ENCODE results near the gene EXOC6B. TPM values are rescaled to one million over a fixed set of nuclear protein-coding genes. Genes with fewer than 3 reads are reported as not detected.

Gene EXOC6B
- total RNA-seq, 4 donors from 2014 or later: 15.7 to 58.4 (median 37.9) TPM

DNA sequence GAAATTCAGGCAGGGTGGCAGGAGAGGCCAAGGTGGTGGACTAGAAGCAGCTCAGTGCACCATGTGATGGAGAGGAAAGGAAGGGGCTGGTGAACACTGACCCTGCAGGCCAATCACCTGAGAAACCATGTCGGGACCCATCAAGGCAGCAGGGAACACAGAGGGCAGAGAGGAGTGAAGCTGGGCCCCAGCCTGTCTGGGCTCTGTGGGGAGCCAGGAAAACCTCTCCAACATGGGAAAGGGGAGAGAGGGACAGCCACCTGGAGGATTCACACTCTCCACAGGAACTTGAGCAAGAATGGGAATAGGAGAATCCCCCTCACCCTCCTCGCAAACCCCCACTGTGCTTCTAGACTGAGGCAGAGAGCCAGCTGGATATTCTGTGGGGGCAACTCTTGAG is 592.6 kb downstream of the EXOC6B start:
- no peaks in the 10 kb centered on the region for H3K36me3 ChIP-seq
- no peak for DNase-seq
- H3K4me3 ChIP-seq: no peak overlapping the region
- intact Hi-C loops (cut with DNase I; ENCODE audit: low total_unique reads) (no loop called here), in situ Hi-C loops (cut with MboI; ENCODE audit: low pct_ligation_motif_present in 1 of 4, low pct_unique_long_range_greater_than_20kb in 1 of 4, low sequenced_read_pairs in 3 of 4) (no loop called here)
- WGBS, 2 donors (ENCODE audit: low coverage in 1 of 2): 89 to 90% methylated on average over 1 to 2 of the region's 2 CpGs
- no peak overlapping the region for H3K27ac ChIP-seq
- peaks cover 0 to 25% (median 3%) of the 10 kb centered on the region in 4 donors for H3K4me1 ChIP-seq
- TF ChIP-seq POLR2A (IDR thresholded peaks at IDR 0.05) (no peak), CTCF (IDR thresholded peaks at IDR 0.05) (no peak), POLR2AphosphoS5 (IDR thresholded peaks at IDR 0.05) (no peak), EP300 (IDR thresholded peaks at IDR 0.05; ENCODE audit: low read depth) (no peak)
- no peaks in the 10 kb centered on the region for H3K27me3 ChIP-seq
- no peaks in the 10 kb centered on the region for H3K9me3 ChIP-seq

DNA sequence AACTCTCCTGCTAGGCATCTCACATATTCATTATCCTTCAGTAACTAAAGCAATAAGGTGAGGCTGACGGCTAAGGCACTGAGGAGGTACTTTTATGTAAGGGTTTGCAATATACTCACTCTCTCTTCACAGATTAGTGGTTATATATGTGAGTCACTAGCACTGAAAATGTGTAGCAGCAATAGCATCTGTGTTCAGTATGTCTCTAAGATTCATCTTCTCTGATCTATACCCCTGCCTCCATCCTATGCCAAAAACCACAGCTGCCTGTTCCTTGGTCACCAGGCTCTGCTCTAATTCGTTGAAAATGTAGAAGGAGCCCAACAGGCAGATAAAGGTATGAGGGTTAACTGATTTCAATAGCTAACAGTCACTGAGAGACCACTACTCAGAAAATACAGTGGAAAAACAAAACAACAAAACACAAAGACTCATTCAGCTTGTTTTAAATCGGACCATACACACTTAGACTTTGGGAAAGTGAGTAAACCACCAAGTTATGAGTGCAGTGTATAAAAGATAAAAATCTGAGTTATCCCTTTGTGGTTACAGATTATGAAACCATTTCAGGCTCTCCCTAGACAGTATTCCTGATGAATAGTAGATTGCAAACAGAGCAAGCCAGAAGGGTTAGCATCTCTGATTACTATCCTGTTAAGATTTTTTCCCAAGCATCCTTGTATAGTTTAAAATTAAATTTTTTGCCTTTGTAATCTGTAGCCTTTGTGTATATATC is 602.8 kb downstream of the EXOC6B start:
- no peak for TF ChIP-seq POLR2AphosphoS5 (IDR thresholded peaks at IDR 0.05)
- TF ChIP-seq CTCF (IDR thresholded peaks at IDR 0.05): no peak
- TF ChIP-seq EP300 (IDR thresholded peaks at IDR 0.05; ENCODE audit: low read depth): no peak
- TF ChIP-seq POLR2A (IDR thresholded peaks at IDR 0.05): no peak
- no peak overlapping the region for H3K27ac ChIP-seq
- no peaks in the 10 kb centered on the region for H3K36me3 ChIP-seq
- intact Hi-C loops (cut with DNase I; ENCODE audit: low total_unique reads) (no loop called here), in situ Hi-C loops (cut with MboI; ENCODE audit: low pct_ligation_motif_present in 1 of 4, low pct_unique_long_range_greater_than_20kb in 1 of 4, low sequenced_read_pairs in 3 of 4) (no loop called here)
- DNase-seq: no peak
- no peaks in the 10 kb centered on the region for H3K4me1 ChIP-seq
- WGBS, 2 donors (ENCODE audit: low coverage in 1 of 2): 65 to 68% methylated on average over 2 to 3 of the region's 3 CpGs
- no peaks in the 10 kb centered on the region for H3K27me3 ChIP-seq
- no peaks in the 10 kb centered on the region for H3K9me3 ChIP-seq
- no peak overlapping the region for H3K4me3 ChIP-seq

DNA sequence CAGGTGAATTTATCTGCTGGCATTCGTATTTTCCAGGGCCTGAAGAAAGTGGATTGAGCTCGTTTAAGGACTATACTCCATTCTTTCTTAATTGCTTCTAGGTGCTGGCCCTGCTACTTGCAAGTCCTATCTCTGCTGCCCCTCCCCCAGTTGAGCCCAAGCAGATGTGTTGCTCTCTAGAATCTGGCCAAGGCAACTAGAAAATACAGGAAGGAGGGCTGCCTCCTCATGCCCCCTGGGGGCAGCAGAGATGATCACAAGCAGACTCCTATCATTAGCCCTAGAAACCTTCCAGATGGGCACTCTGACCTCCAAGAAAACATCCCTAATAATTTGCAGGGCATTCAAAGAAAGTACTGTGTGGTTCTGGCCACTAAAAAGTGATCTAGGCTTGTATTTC is 605.7 kb downstream of the EXOC6B start:
- no peak for TF ChIP-seq EP300 (IDR thresholded peaks at IDR 0.05; ENCODE audit: low read depth)
- no peak for TF ChIP-seq POLR2A (IDR thresholded peaks at IDR 0.05)
- no peak for TF ChIP-seq CTCF (IDR thresholded peaks at IDR 0.05)
- H3K27ac ChIP-seq: no peak overlapping the region
- DNase-seq: no peak
- no peaks in the 10 kb centered on the region for H3K27me3 ChIP-seq
- WGBS, 2 donors (ENCODE audit: low coverage in 1 of 2): 62 to 68% methylated on average over 2 of the region's 2 CpGs
- H3K4me1 ChIP-seq: no peaks in the 10 kb centered on the region
- no peak overlapping the region for H3K4me3 ChIP-seq
- in situ Hi-C loops (cut with MboI; ENCODE audit: low pct_ligation_motif_present in 1 of 4, low pct_unique_long_range_greater_than_20kb in 1 of 4, low sequenced_read_pairs in 3 of 4) (no loop called here), intact Hi-C loops (cut with DNase I; ENCODE audit: low total_unique reads) (no loop called here)
- no peaks in the 10 kb centered on the region for H3K36me3 ChIP-seq
- H3K9me3 ChIP-seq: no peaks in the 10 kb centered on the region

DNA sequence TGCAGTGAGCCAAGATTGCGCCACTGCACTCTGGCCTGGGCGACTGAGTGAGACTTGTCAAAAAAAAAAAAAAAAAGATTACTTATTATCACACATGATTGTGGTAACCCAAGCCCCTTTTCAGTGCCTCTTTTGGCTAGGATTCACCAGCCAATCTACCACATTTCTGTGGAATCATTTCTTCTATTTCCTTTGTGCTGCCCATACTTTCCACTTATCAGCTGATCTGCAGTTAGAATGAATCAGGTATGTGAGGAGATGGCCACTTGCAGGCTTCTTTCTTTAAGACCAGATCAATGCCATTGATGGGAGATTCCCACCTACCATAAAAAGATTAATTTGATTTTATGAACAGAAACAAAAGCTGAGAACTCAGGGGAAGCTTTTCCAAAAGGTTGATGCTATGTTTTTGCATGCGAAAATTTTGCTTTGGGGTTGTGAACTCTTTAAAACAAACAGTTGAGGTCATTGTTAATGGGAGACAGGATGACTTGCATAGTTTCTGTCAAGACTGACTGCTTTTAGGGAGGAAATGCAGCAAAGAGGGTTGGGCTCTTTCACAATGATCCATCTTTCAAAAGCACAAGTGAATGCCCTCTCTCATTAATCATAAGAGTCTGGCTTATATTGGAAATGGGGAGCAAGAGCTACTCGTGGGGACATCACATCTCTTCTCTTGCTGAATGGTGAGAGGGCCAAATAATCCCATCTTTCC is 611.2 kb downstream of the EXOC6B start:
- intact Hi-C loops (cut with DNase I; ENCODE audit: low total_unique reads): no loop called here
- Histone ChIP-seq H3K4me1 (peaks cover 0 to 25% (median 10%) of the 10 kb centered on the region in 4 donors), H3K4me3 (no peak overlapping the region), H3K27me3 (no peaks in the 10 kb centered on the region), H3K9me3 (no peaks in the 10 kb centered on the region), H3K36me3 (no peaks in the 10 kb centered on the region), H3K27ac (no peak overlapping the region)
- DNase-seq: no peak
- in situ Hi-C loops (cut with MboI; ENCODE audit: low pct_ligation_motif_present in 1 of 4, low pct_unique_long_range_greater_than_20kb in 1 of 4, low sequenced_read_pairs in 3 of 4): no loop called here
- TF ChIP-seq POLR2A (IDR thresholded peaks at IDR 0.05) (no peak), CTCF (IDR thresholded peaks at IDR 0.05) (no peak), EP300 (IDR thresholded peaks at IDR 0.05; ENCODE audit: low read depth) (no peak), POLR2AphosphoS5 (IDR thresholded peaks at IDR 0.05) (no peak)
- WGBS, 2 donors (ENCODE audit: low coverage in 1 of 2): 69 to 70% methylated on average over 1 to 4 of the region's 4 CpGs
